Measurements from ENCODE around the gene EYA4.

DNA sequence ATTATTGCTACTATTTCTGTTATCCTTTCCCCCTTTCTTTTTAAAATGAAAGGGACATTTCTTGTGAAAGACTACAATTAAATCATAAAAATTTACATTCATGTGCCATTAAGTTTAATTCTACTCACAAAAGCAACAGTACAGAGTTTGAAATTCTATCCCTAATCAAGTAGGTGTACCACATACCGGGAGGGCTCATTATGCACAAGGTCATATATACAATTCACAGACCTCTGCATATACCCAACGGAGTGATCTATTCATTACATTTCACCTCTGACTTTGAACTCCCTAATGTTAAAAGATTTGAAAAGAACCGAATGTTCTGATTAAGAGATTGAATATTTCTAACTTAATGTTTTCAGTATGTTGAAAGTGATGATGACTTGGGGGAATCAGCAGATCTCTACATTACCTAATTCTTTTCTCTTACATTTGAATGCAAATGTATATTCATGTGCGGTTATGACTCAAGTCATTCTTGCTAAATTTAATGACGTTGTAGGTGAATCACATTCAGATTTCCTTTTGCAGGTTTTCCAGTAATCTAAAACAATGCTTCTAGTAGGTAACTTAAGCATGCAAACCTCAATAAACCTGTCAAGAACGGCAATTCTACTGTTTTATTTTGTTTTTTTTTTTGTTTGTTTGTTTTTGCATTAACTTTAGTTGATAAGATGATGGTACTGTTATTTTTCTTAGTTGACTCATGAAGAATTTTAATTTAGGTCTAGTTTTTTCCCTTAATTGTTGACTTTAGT, 7.3 kb downstream of the EYA4 start:
- no peak for TF ChIP-seq POLR2AphosphoS5 (IDR thresholded peaks at IDR 0.05; ENCODE audit: low read depth, low read length)
- no peak for TF ChIP-seq POLR2A (IDR thresholded peaks at IDR 0.05; ENCODE audit: low read depth, low read length)
- TF ChIP-seq TAF1 (IDR thresholded peaks at IDR 0.05; ENCODE audit: borderline replicate concordance, low read depth, low read length) = no peak

Measured in GM12892 (cell line).